ENCODE results near the gene GADL1.

GADL1 gene, protein sequence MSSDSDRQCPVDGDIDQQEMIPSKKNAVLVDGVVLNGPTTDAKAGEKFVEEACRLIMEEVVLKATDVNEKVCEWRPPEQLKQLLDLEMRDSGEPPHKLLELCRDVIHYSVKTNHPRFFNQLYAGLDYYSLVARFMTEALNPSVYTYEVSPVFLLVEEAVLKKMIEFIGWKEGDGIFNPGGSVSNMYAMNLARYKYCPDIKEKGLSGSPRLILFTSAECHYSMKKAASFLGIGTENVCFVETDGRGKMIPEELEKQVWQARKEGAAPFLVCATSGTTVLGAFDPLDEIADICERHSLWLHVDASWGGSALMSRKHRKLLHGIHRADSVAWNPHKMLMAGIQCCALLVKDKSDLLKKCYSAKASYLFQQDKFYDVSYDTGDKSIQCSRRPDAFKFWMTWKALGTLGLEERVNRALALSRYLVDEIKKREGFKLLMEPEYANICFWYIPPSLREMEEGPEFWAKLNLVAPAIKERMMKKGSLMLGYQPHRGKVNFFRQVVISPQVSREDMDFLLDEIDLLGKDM

GRCh38 chr3:30894521-30895251, at the start of gene GADL1:
TSS of gene GADL1 (minus strand) at chr3:30894661. CDS start at chr3:30894614, 47 bp downstream.
- DNase-seq (ENCODE audit: low read depth in 2 of 3, low spot score in 2 of 3) = no peak

DNA sequence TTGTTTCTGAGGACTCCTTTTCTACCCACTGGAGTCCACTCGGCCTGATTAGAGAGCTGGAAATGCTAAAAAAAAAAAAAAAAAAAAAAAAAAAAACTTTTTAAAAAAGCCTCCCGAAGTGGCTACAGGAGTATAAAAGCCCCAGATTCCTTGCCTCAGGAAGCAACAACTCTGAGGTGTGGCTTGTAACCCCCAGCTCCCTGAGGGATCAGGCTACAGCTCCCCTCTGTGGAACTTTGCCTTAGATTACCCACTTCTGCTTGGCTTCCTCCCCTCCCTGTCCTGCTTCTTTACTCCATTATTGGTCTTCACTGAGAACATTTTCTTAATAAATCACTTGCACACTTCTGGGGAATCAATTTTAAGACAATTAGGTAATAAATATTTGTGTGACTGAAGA, 49.7 kb upstream of the GADL1 start:
- DNase-seq (ENCODE audit: low read depth in 2 of 3, low spot score in 2 of 3) = no peak

GRCh38 chr3:30943206-30943605, 48.7 kb upstream of the GADL1 start:
- DNase-seq (ENCODE audit: low read depth in 2 of 3, low spot score in 2 of 3) = no peak

GRCh38 chr3:30941342-30941741, 46.9 kb upstream of the GADL1 start:
- no peak for DNase-seq (ENCODE audit: low read depth in 2 of 3, low spot score in 2 of 3)

GRCh38 chr3:30940740-30941139, 46.3 kb upstream of the GADL1 start:
- DNase-seq (ENCODE audit: low read depth in 2 of 3, low spot score in 2 of 3) = no peak

DNA sequence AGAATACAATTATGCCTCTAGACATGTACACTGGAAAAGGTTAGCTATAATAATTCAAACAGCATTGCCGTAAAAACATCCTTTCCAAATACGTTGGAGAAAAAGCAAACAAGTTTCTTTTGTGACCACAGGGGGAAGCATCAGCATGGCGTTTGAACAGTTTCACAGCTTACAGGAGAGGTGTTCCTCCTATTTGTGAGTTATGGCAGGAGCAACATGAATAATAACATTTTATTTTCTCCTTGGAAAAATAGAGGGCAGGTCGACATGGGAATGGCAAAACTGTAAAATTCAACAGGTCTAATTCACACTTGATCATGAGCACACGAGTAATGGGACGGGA, 39.7 kb upstream of the GADL1 start:
- DNase-seq (ENCODE audit: low read depth in 2 of 3, low spot score in 2 of 3) = no peak

DNA sequence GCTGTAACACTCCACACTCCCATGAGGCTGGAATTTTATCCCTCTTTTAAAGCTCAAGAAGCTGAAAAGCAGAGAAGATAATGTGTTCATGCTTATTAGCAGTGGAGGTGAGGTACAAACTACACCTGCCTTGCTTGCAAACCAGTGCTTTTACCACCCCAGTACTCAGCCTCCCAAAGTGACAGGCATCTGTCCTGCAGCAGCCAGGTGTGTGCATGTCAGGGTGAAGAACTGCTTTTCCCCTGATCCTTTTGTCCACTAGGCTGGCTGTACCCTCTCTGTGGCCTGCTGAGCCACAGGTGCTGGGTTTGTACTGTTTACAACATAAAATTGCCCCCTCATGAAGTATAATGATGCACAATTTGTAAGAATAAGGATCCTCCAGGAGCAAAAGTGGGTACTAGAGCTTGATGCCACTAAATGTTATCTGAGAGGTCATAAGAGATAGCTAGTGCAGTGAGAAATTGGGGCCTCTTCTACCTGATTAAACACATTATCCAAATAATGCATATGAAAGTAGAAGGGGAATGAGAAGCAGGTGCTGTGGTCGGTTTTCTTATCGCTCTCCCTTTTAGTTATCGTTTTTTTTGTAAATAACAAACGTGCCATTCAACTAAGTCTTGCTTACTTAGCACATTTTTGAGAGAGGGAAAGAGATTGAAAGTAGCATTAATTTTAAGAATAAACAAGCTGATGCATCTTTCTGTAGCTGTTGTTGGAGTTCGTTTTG, 39.2 kb upstream of the GADL1 start:
- no peak for DNase-seq (ENCODE audit: low read depth in 2 of 3, low spot score in 2 of 3)

DNA sequence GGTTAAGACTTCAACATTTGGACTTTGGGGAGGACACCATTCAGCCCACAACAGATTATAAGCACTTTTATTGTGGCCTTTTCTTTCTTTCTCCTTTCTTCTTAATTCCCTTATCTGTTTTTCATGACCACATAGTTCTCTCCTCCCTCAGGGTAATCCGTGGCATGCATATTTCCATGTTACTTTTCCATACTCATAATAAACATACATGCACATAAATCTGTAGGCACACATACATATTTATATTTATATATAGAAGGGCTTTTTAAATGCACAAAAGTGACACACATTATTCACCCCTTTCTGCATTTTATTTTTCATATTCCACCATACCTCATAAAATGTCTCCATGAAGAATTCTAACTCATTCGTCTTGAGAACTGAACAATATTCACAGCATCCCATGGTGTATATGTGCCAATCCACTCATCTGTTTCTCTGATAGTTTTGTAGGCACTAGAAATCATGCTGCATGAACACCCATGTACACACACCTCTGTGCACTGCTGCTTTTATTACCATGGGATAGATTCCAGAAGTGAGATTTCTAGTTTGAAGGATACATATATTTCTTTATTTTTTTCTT, 38.1 kb upstream of the GADL1 start:
- no peak for DNase-seq (ENCODE audit: low read depth in 2 of 3, low spot score in 2 of 3)

DNA sequence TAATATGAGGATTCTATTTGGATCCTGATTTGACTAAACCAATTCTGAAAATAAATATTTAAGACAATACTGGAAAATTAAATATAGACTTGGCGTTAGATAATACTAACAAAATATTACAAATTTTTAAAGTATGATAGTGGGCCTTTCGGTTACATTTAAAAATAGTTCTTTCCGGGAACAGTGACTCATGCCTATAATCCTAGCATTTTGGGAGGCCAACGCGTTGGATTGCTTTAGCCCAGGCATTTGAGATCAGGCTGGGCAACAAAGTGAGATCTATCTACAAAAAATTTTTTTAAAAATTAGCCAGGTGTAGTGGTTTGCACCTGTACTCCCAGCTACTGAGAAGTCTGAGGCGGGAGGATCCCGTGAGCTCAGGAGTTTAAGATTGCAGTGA, 30.3 kb upstream of the GADL1 start:
- DNase-seq (ENCODE audit: low read depth in 2 of 3, low spot score in 2 of 3) = no peak

GRCh38 chr3:30919564-30919963, 25.1 kb upstream of the GADL1 start:
- DNase-seq (ENCODE audit: low read depth in 2 of 3, low spot score in 2 of 3) = no peak

- no peak for DNase-seq (ENCODE audit: low read depth in 2 of 3, low spot score in 2 of 3)
These were observed 24.3 kb upstream of the GADL1 start for GRCh38 chr3:30918761-30919160.

DNA sequence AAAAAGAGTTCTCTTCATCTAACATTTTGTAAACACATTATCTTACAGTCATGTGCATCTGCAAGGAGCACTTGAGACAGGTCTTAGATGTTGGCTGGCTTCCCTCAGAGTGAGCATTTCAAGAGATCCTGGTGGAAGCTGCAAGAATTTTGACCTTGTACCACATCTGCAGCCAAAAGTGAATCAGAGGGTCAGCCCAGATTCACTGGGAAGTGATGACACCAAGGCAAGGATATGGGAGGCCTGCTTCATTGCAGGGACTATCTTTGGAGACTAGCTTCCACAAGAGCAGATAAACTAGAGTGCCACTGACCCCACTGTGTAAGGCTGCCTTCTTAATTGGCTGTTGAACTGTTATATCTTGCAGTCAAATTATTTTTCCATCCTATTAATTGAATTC, 21.3 kb upstream of the GADL1 start:
- DNase-seq (ENCODE audit: low read depth in 2 of 3, low spot score in 2 of 3) = no peak

- no peak for DNase-seq (ENCODE audit: low read depth in 2 of 3, low spot score in 2 of 3)
These were observed 20.2 kb upstream of the GADL1 start for GRCh38 chr3:30914696-30915095.

GRCh38 chr3:30913176-30913575, 18.7 kb upstream of the GADL1 start:
- no peak for DNase-seq (ENCODE audit: low read depth in 2 of 3, low spot score in 2 of 3)

GRCh38 chr3:30912301-30912700, 17.8 kb upstream of the GADL1 start:
- no peak for DNase-seq (ENCODE audit: low read depth in 2 of 3, low spot score in 2 of 3)

- DNase-seq (ENCODE audit: low read depth in 2 of 3, low spot score in 2 of 3) = no peak
These were observed 14.1 kb upstream of the GADL1 start for GRCh38 chr3:30908456-30909037.

DNA sequence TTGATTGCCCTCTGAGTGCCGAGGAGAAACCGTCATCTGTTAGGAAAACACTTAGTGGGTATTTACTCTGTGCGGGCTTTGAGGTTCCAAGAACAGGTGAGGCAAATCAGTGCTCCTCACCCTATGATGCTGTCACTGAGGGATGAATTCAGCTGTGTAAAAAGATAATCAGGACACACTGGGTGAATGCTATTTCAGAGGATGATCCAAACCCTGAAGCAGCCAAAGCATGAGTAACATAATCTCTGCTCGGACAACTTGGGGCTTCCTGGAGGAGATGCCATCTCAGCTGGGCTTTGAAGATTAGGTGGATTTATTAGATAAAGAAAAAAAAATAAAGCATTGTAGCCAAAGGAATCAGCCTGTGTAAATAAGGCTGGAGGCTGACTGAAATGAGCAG, 10.5 kb upstream of the GADL1 start:
- no peak for DNase-seq (ENCODE audit: low read depth in 2 of 3, low spot score in 2 of 3)

DNA sequence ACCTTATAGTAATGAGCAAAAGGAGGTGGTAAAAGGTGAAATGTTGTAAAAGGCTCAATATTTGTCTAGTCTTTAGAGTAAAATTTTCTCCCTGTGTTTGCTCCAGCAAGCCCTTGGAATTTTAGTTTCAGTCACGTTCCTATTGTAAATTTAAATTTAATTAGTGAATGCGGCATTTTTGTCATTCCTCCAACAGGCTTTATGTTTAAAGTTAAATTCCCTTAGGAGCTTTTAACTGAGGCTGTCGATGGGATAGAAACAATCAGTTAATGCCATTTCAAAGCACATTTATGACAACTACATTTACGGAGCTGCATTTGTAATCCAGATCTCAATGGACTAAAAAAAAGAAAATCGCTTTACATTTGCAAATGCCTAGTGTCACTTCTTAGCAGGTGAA, 868 bp upstream of the GADL1 start:
- no peak for DNase-seq (ENCODE audit: low read depth in 2 of 3, low spot score in 2 of 3)

DNA sequence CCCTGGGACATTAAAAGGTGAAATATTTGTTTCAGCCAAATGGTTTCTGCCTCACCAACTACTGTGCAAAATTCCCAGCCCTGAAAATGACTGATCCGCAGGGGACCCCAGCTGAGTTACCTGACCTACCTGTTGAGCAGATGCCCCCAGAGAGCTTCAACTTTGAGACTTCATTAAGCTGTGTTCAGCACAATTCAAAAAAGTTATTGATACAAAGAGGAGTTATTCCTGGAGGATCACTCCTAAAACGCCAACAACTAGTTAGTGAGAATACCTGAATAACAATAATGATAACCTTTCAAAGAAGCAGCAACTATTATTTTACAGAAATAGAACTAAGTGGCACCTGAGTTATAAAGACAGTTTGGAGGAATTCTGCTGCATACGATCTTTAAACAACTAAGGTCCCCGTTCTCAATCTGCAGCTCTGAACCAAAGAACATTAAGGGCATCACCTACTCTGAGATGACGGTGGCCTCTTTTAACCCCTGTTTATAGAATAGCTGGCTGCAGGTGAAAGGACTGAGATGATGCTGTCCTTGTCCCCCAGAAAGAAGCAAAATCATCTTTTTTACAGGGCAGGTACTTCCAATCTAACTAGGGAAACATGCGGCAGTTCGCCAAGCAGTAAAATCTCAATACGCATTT, 659 bp downstream of the GADL1 start:
- DNase-seq (ENCODE audit: low read depth in 2 of 3, low spot score in 2 of 3) = no peak

DNA sequence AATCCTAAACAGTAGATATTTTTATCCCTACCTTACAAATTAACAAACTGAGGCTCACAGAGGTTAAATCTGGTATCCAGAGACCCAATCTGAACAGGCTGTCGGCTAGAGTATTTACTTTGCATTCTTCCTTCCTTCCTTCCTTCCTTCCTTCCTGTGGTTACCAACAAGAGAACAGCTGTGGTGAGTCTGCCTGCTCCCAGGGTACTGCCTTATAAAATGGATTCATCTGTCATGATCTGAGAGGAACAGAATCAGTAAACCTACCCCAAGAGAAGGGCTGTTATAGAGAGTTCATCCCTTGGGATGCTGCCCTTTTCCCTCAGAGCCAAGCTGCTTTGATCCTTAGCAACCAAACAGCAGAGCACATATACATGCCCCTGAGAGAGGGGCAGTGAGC, 3.6 kb downstream of the GADL1 start:
- DNase-seq (ENCODE audit: low read depth in 2 of 3, low spot score in 2 of 3) = no peak

DNA sequence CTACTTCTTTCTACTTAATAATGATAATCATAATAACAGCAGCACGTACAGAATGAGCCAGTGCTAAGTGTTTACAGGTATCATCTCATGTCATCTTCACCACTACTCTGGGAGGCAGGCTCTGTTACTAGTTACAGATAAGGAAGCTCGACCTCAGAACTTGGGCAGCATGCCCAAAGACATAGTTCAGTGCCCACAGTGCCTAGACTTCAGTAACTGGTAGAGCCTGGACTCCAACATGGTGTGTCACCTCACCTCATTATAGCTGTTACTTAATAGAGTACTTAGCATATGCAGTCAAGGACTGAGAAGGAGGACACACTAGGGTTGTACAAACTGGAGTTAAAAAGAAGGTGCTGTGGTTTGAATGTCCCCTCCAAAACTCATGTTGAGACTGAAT, 7.6 kb downstream of the GADL1 start:
- no peak for DNase-seq (ENCODE audit: low read depth in 2 of 3, low spot score in 2 of 3)
